Fibroblast of mammary gland (primary cell): ENCODE measurements around the gene ARG1.

ENCODE experiments used
- DNase-seq: peaks from one replicate; pipeline ENCODE4 v3.0.0-alpha.2; 2010; ENCODE audit warnings: low read depth
- H3K4me3 ChIP-seq: 2 replicates; pipeline ENCODE4 v1.5.1; 2011; ENCODE audit warnings: low read depth, mild to moderate bottlenecking, low read length, moderate library complexity; ENCODE audit not compliant: control insufficient read depth
- TF ChIP-seq, protein P1 (sequence below): conservative IDR thresholded peaks from 2 replicates; pipeline ENCODE4 v1.5.1; 2011; ENCODE audit warnings: low read depth, low read length, inconsistent platforms; ENCODE audit not compliant: control insufficient read depth, insufficient read depth

ARG1 gene

DNA sequence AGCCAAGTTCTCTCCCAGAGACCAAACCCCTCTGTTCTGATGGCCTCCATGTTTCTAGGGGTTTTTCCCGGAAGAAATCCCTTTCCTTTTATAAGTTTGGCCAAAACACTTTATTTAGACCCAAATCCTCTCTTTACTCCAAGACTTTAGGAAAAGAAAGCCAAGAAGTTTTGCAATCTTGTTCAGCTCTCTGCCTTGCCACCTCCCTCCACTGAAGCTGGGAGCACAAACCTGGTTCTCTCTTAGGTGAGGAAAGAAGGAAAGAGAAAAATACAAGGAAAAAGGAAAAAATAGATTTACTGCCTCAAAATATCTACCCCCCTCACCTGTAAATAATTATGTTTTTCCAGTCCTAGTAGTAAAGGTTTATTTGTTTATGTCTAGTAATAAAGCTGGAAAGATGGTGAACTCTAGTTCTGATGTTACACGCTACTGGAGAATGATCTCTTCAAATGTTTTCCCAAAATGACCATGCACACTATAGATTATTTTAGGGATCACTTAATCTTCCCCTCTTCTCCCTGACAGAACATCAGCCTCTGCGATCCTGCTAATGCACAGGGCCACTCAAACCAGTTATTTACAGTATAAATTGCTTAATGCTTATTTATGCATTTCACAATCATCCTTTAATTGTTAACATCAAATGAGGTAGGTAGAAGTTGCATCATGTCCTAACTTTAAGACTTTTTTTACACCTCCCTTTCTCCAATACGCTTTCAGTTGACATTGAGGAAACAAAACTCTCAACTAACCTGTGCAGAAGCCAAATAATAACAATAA lies 10.9 kb upstream of the ARG1 start:
- no peak for DNase-seq
- TF ChIP-seq, protein P1, sequence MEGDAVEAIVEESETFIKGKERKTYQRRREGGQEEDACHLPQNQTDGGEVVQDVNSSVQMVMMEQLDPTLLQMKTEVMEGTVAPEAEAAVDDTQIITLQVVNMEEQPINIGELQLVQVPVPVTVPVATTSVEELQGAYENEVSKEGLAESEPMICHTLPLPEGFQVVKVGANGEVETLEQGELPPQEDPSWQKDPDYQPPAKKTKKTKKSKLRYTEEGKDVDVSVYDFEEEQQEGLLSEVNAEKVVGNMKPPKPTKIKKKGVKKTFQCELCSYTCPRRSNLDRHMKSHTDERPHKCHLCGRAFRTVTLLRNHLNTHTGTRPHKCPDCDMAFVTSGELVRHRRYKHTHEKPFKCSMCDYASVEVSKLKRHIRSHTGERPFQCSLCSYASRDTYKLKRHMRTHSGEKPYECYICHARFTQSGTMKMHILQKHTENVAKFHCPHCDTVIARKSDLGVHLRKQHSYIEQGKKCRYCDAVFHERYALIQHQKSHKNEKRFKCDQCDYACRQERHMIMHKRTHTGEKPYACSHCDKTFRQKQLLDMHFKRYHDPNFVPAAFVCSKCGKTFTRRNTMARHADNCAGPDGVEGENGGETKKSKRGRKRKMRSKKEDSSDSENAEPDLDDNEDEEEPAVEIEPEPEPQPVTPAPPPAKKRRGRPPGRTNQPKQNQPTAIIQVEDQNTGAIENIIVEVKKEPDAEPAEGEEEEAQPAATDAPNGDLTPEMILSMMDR, result no peak
- H3K4me3 ChIP-seq, result no peak overlapping the region

DNA sequence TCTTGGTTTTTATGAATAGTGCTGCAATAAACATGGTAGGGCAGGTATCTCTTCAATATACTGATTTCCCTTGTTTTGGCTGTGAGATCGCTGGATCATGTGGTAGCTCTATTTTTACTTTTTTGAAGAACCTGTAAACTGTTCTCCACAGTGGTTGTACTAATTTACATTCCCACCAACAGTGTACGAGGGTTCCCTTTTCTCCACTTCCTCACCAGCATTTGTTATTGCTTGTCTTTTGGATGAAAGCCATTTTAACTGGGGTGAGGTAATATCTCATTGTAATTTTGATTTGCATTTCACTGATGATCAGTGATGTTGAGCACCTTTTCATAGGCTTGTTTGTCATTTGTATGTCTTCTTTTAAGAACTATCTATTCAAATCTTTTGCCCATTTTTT lies 8.0 kb upstream of the ARG1 start:
- DNase-seq, result no peak
- H3K4me3 ChIP-seq, result no peak overlapping the region
- TF ChIP-seq, protein P1, result no peak

DNA sequence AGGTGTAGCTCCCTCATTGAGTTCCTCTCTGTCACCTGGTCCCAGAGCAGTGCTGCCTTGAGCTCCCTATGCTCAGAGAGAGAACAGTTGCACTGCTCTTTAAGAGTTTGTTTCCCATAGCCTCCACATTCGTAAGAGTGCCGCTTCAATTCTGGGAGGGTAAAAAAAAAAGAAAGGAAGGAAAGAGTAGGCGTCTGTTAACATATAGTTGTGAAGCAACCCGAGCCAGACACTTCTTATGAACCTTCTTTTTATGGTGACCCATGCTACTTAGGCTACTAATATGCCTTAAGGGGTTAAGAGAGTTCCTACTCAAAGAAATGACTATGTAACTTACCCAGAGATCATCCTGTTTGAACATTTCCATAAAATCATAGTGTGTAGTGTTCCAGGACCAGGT lies 4.3 kb upstream of the ARG1 start:
- H3K4me3 ChIP-seq, result no peak overlapping the region
- TF ChIP-seq, protein P1, result no peak
- no peak for DNase-seq

DNA sequence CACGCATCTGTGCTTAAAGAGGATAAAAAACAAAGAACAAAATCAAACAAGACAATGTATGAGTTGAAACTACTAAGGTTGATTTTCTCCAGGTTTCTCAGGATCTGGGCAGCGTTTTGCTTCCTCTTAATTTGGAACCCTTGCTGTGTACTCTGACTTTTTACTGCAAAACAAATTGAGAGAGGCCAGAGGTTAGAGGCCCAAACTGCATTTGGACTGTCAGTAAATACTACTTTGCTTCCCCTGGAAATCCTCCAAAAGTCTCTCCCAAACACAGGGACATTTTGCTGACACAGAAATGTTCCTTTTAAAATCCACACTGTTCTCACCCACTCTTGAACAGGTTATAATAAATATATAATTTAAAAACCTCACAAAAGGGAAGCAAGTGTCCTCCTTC lies 1.1 kb downstream of the ARG1 start:
- TF ChIP-seq, protein P1, result no peak
- H3K4me3 ChIP-seq, result no peak overlapping the region
- DNase-seq, result no peak

DNA sequence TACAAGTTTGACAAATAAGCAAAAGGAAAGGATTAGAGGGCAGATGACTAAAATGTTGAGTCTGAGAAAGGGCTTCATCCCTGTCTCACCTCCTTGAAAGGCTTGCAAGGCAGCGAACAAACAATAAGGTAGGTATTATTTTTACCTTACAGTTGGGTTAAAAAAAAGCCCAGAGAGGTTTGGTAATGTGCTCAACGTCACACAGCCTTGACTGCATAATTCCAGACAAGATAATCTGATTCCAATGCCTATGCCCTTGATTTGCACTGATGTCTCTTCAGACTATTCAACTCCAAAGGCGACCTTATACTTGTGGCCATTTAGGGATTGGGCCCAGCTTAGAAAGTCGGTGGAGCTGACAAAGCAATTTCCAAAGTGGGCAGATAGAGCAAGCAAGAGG lies 1.7 kb downstream of the ARG1 start:
- DNase-seq, result no peak
- no peak overlapping the region for H3K4me3 ChIP-seq
- TF ChIP-seq, protein P1, result no peak

DNA sequence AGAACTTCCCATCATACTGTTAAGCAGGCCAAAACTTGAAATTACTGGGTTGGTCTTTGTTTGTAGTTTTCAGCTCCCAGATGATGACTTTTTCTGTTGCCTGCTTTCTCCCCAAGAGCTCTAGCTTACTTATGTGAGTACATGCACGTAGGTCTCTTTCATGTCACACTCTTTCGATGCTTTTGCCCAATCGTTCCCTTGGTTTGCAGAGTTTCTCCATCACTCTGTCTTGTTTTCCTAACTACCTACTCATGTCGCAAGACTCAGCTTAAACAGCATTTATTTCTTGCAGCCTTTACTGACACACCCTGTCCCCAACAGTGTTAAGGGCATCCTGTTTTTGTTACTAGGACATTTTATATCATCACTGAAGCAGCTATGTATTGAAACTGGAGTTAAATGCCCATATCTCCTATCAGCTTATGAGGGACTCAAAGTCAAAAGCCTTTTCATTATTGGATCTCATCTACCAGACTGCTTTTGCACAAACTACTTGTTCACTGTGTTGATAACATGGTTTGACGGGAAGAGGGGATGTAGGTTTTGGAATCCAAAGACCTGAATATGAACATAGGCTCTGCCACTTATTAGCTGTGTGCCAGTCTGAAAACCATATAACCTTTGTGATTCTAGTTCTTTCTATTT lies 2.9 kb downstream of the ARG1 start:
- no peak for DNase-seq
- TF ChIP-seq, protein P1, result no peak
- no peak overlapping the region for H3K4me3 ChIP-seq
